GM23338 (cell line): ENCODE data around the gene HOXC9.

ENCODE experiments used
- CREB1 ChIP-seq: fragments of 250-450 bp; sonication (Bioruptor Pico); IDR thresholded peaks from 2 replicates; pipeline ENCODE4 v1.5.0; 2020; ENCODE audit warnings: low read depth, mild to moderate bottlenecking, moderate library complexity
- EZH2 ChIP-seq: fragments of 200-600 bp; sonication (generic); IDR thresholded peaks from one replicate; pipeline ENCODE4 v1.8.0; 2017; ENCODE audit warnings: antibody characterized with exemption, mild to moderate bottlenecking, low read depth; ENCODE audit not compliant: unreplicated experiment
- EZH2phosphoT487 ChIP-seq: fragments of 200-600 bp; sonication (generic); IDR thresholded peaks from one replicate; pipeline ENCODE4 v1.8.1; 2018; ENCODE audit warnings: antibody characterized with exemption; ENCODE audit not compliant: unreplicated experiment
- JUNB ChIP-seq: IDR thresholded peaks from one replicate; pipeline ENCODE4 v1.6.1; 2016; ENCODE audit warnings: antibody characterized with exemption; ENCODE audit not compliant: unreplicated experiment
- NANOG ChIP-seq: IDR thresholded peaks from 2 replicates; pipeline ENCODE4 v1.6.1; 2016; ENCODE audit warnings: antibody characterized with exemption, borderline replicate concordance
- POLR2AphosphoS5 ChIP-seq: IDR thresholded peaks from 2 replicates; pipeline ENCODE4 v1.6.1; 2016; ENCODE audit warnings: antibody characterized with exemption, low read depth
- STAT1 ChIP-seq: IDR thresholded peaks from one replicate; pipeline ENCODE4 v1.6.1; 2016; ENCODE audit warnings: antibody characterized with exemption; ENCODE audit not compliant: unreplicated experiment
- ZNF114 ChIP-seq: fragments of 250-450 bp; sonication (Bioruptor Pico); IDR thresholded peaks from 2 replicates; pipeline ENCODE4 v1.5.0; 2020; ENCODE audit warnings: mild to moderate bottlenecking, moderate library complexity
- TF ChIP-seq, protein P1 (sequence below), 2 experiments: fragments of 200-600 bp in 1 of 2; sonication (generic) in 1 of 2; conservative IDR thresholded peaks; 2 replicates each; pipeline versions ENCODE4 v1.5.1 to v1.6.1; 2016 to 2017; ENCODE audit warnings: antibody characterized with exemption in 2 of 2, low read depth in 2 of 2, mild to moderate bottlenecking in 2 of 2, moderate library complexity in 1 of 2
- TF ChIP-seq, protein P2 (sequence below): IDR thresholded peaks from one replicate; pipeline ENCODE4 v1.6.1; 2018; ENCODE audit warnings: antibody characterized with exemption; ENCODE audit not compliant: unreplicated experiment
- TF ChIP-seq, protein P3 (sequence below): fragments of 250-450 bp; sonication (Bioruptor Pico); IDR thresholded peaks from 2 replicates; pipeline ENCODE4 v1.5.0; 2020; ENCODE audit warnings: mild to moderate bottlenecking, moderate library complexity

DNA sequence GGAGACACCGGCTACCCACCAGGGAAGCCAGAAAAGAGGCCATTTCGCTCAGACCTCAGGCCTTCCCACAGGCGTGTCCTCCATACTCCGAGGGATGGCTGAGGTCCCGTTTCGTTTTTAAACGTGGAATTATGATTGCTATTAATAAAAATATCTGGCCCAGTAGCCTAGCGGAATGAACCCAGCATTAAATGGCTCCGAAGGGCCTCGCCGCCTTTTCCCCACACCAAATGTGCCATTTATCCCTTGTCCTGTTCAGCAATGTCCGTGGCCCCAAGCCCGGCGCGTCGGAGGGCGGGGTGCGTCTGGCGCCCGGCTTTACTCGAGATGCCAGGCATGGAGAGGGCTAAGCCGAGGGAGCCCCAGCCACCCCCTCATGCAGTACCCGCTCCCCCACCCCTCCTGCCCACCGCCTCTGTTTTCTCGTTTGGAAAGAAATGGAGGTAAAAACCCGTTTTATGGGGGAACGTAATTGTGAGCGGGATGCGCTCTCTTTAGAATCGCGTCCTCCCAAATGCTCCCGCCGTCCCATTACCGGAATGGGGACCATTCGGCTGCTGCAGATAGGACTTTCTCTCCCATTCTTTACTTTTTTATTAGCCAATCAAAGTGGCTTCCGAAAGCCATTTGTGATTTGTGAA, 14.5 kb downstream of the HOXC9 start:
- TF ChIP-seq, protein P1, sequence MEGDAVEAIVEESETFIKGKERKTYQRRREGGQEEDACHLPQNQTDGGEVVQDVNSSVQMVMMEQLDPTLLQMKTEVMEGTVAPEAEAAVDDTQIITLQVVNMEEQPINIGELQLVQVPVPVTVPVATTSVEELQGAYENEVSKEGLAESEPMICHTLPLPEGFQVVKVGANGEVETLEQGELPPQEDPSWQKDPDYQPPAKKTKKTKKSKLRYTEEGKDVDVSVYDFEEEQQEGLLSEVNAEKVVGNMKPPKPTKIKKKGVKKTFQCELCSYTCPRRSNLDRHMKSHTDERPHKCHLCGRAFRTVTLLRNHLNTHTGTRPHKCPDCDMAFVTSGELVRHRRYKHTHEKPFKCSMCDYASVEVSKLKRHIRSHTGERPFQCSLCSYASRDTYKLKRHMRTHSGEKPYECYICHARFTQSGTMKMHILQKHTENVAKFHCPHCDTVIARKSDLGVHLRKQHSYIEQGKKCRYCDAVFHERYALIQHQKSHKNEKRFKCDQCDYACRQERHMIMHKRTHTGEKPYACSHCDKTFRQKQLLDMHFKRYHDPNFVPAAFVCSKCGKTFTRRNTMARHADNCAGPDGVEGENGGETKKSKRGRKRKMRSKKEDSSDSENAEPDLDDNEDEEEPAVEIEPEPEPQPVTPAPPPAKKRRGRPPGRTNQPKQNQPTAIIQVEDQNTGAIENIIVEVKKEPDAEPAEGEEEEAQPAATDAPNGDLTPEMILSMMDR (conservative IDR thresholded peaks at IDR 0.05; ENCODE audit: low read depth in 2 of 2), result no peak
- TF ChIP-seq POLR2AphosphoS5, result no peak
- no peak for TF ChIP-seq CREB1 (CRISPR knock-in tag)
- no peak for TF ChIP-seq JUNB
- peak; percentile 90 for TF ChIP-seq EZH2
- TF ChIP-seq, protein P2, sequence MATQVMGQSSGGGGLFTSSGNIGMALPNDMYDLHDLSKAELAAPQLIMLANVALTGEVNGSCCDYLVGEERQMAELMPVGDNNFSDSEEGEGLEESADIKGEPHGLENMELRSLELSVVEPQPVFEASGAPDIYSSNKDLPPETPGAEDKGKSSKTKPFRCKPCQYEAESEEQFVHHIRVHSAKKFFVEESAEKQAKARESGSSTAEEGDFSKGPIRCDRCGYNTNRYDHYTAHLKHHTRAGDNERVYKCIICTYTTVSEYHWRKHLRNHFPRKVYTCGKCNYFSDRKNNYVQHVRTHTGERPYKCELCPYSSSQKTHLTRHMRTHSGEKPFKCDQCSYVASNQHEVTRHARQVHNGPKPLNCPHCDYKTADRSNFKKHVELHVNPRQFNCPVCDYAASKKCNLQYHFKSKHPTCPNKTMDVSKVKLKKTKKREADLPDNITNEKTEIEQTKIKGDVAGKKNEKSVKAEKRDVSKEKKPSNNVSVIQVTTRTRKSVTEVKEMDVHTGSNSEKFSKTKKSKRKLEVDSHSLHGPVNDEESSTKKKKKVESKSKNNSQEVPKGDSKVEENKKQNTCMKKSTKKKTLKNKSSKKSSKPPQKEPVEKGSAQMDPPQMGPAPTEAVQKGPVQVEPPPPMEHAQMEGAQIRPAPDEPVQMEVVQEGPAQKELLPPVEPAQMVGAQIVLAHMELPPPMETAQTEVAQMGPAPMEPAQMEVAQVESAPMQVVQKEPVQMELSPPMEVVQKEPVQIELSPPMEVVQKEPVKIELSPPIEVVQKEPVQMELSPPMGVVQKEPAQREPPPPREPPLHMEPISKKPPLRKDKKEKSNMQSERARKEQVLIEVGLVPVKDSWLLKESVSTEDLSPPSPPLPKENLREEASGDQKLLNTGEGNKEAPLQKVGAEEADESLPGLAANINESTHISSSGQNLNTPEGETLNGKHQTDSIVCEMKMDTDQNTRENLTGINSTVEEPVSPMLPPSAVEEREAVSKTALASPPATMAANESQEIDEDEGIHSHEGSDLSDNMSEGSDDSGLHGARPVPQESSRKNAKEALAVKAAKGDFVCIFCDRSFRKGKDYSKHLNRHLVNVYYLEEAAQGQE, result no peak
- TF ChIP-seq NANOG, result no peak
- peak; percentile 96 for TF ChIP-seq EZH2phosphoT487
- TF ChIP-seq STAT1, result no peak
- TF ChIP-seq, protein P3, sequence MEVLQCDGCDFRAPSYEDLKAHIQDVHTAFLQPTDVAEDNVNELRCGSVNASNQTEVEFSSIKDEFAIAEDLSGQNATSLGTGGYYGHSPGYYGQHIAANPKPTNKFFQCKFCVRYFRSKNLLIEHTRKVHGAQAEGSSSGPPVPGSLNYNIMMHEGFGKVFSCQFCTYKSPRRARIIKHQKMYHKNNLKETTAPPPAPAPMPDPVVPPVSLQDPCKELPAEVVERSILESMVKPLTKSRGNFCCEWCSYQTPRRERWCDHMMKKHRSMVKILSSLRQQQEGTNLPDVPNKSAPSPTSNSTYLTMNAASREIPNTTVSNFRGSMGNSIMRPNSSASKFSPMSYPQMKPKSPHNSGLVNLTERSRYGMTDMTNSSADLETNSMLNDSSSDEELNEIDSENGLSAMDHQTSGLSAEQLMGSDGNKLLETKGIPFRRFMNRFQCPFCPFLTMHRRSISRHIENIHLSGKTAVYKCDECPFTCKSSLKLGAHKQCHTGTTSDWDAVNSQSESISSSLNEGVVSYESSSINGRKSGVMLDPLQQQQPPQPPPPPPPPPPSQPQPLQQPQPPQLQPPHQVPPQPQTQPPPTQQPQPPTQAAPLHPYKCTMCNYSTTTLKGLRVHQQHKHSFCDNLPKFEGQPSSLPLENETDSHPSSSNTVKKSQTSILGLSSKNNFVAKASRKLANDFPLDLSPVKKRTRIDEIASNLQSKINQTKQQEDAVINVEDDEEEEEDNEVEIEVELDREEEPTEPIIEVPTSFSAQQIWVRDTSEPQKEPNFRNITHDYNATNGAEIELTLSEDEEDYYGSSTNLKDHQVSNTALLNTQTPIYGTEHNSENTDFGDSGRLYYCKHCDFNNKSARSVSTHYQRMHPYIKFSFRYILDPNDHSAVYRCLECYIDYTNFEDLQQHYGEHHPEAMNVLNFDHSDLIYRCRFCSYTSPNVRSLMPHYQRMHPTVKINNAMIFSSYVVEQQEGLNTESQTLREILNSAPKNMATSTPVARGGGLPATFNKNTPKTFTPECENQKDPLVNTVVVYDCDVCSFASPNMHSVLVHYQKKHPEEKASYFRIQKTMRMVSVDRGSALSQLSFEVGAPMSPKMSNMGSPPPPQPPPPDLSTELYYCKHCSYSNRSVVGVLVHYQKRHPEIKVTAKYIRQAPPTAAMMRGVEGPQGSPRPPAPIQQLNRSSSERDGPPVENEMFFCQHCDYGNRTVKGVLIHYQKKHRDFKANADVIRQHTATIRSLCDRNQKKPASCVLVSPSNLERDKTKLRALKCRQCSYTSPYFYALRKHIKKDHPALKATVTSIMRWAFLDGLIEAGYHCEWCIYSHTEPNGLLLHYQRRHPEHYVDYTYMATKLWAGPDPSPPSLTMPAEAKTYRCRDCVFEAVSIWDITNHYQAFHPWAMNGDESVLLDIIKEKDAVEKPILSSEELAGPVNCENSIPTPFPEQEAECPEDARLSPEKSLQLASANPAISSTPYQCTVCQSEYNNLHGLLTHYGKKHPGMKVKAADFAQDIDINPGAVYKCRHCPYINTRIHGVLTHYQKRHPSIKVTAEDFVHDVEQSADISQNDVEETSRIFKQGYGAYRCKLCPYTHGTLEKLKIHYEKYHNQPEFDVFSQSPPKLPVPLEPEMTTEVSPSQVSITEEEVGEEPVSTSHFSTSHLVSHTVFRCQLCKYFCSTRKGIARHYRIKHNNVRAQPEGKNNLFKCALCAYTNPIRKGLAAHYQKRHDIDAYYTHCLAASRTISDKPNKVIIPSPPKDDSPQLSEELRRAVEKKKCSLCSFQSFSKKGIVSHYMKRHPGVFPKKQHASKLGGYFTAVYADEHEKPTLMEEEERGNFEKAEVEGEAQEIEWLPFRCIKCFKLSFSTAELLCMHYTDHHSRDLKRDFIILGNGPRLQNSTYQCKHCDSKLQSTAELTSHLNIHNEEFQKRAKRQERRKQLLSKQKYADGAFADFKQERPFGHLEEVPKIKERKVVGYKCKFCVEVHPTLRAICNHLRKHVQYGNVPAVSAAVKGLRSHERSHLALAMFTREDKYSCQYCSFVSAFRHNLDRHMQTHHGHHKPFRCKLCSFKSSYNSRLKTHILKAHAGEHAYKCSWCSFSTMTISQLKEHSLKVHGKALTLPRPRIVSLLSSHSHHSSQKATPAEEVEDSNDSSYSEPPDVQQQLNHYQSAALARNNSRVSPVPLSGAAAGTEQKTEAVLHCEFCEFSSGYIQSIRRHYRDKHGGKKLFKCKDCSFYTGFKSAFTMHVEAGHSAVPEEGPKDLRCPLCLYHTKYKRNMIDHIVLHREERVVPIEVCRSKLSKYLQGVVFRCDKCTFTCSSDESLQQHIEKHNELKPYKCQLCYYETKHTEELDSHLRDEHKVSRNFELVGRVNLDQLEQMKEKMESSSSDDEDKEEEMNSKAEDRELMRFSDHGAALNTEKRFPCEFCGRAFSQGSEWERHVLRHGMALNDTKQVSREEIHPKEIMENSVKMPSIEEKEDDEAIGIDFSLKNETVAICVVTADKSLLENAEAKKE (CRISPR knock-in tag), result no peak
- TF ChIP-seq ZNF114 (CRISPR knock-in tag), result no peak
